Ishikawa (cell line): ENCODE results near the gene C6orf132.

Experiments used
- TAF1 ChIP-seq: IDR thresholded peaks from 2 replicates; pipeline ENCODE4 v1.6.1; 2012; ENCODE audit warnings: low read depth, mild to moderate bottlenecking
- TF ChIP-seq, protein P1 (sequence below): IDR thresholded peaks from 2 replicates; pipeline ENCODE4 v1.6.1; 2012
- TF ChIP-seq, protein P2 (sequence below): IDR thresholded peaks from 2 replicates; pipeline ENCODE4 v1.6.1; 2012

DNA sequence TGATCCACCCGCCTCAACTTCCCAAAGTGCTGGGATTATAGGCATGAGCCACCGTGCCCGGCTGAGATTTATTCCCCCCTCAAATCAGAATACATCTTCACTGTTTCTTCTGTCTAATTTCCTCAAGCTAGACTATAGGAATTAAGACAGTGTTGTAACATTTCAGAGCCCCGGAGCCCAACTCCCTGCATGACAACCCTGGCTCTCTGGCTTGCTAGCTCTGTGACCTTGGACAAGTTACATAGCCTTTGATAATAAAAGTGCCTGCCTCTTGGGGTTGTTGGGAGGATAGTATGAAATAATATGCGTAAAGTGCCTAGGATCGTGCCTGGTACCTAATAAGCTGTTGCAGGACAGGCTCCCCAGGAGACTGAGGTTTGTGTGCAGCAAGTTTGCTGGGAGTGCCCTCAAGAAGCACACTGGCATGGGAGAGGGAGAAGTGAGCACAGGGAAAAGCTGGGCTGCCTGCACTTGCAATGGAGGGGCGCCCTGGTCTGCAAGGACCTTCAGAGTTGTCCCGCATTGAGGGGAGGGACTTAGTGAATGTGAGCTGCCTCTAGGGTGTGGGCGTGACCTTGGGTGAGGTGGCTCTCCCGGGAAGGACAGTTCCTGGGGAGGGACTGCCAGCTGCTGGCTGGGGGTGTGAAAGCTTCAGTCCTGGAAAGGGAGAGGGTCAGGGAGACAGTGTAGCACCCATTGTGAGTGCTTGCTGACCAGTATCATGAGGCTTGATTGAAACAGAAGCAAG lies 48.7 kb downstream of the C6orf132 start:
- TF ChIP-seq, protein P1, sequence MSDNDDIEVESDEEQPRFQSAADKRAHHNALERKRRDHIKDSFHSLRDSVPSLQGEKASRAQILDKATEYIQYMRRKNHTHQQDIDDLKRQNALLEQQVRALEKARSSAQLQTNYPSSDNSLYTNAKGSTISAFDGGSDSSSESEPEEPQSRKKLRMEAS = no peak
- TF ChIP-seq TAF1 = no peak
- TF ChIP-seq, protein P2, sequence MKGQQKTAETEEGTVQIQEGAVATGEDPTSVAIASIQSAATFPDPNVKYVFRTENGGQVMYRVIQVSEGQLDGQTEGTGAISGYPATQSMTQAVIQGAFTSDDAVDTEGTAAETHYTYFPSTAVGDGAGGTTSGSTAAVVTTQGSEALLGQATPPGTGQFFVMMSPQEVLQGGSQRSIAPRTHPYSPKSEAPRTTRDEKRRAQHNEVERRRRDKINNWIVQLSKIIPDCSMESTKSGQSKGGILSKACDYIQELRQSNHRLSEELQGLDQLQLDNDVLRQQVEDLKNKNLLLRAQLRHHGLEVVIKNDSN = no peak
